Measurements from ENCODE around the gene KRTAP1-1.

KRTAP1-1 gene

GRCh38 chr17:41009301-41009760 lies 31.9 kb downstream of the KRTAP1-1 start:
- no peak overlapping the region for H3K4me3 ChIP-seq (ENCODE audit: low read length)
- no peak for TF ChIP-seq EZH2phosphoT487 (IDR thresholded peaks at IDR 0.05; ENCODE audit: low read depth)
- TF ChIP-seq CTCF (IDR thresholded peaks at IDR 0.05; ENCODE audit: low read depth, low read length): no peak
- H3K9me3 ChIP-seq (ENCODE audit: insufficient read depth, low read length): no peaks in the 10 kb centered on the region
- H3K27ac ChIP-seq (ENCODE audit: low read length): no peak overlapping the region
- no peak overlapping the region for H3K4me2 ChIP-seq (ENCODE audit: low read length)
- H2AFZ ChIP-seq (ENCODE audit: low read depth, low read length): no peak overlapping the region
- no peaks in the 10 kb centered on the region for H3K36me3 ChIP-seq (replicated peaks; ENCODE audit: low read depth, low read length)
- peaks cover 16% of the 10 kb centered on the region for H3K27me3 ChIP-seq (ENCODE audit: low read depth, low read length)
- no peaks in the 10 kb centered on the region for H3K79me2 ChIP-seq (ENCODE audit: low read length)
- H3K4me1 ChIP-seq (ENCODE audit: low read length): no peaks in the 10 kb centered on the region
- H4K20me1 ChIP-seq (ENCODE audit: insufficient read depth, low read length): no peaks in the 10 kb centered on the region
- no peak overlapping the region for H3K9ac ChIP-seq (ENCODE audit: low read length)

- H3K4me2 ChIP-seq (ENCODE audit: low read length): no peak within 1 kb of the TSS
Observed at GRCh38 chr17:41008811-41009210, 32.4 kb downstream of the KRTAP1-1 start, which contains the start of gene KRTAP3-1. Gene KRTAP3-1 (minus strand): TSS chr17:41009128. CDS start chr17:41009074, 54 bp downstream.

GRCh38 chr17:41004397-41004796 lies 36.9 kb downstream of the KRTAP1-1 start:
- TF ChIP-seq EZH2phosphoT487 (IDR thresholded peaks at IDR 0.05; ENCODE audit: low read depth) (no peak), CTCF (IDR thresholded peaks at IDR 0.05; ENCODE audit: low read depth, low read length) (no peak)
- H3K4me1 ChIP-seq (ENCODE audit: low read length): no peaks in the 10 kb centered on the region
- no peaks in the 10 kb centered on the region for H3K9me3 ChIP-seq (ENCODE audit: insufficient read depth, low read length)

More at GRCh38 chr17:41008811-41009210, 32.4 kb downstream of the KRTAP1-1 start, which contains the start of gene KRTAP3-1:
- Histone ChIP-seq H3K79me2 (ENCODE audit: low read length) (no peaks in the 10 kb centered on the region), H3K27ac (ENCODE audit: low read length) (no peak within 1 kb of the TSS), H3K4me3 (ENCODE audit: low read length) (no peak within 1 kb of the TSS), H3K9me3 (ENCODE audit: insufficient read depth, low read length) (no peaks in the 10 kb centered on the region), H4K20me1 (ENCODE audit: insufficient read depth, low read length) (no peaks in the 10 kb centered on the region), H3K27me3 (ENCODE audit: low read depth, low read length) (peaks cover 21% of the 10 kb centered on the region), H2AFZ (ENCODE audit: low read depth, low read length) (no peak within 1 kb of the TSS), H3K4me1 (ENCODE audit: low read length) (no peaks in the 10 kb centered on the region), H3K36me3 (replicated peaks; ENCODE audit: low read depth, low read length) (no peaks in the 10 kb centered on the region), H3K9ac (ENCODE audit: low read length) (no peak within 1 kb of the TSS)
- TF ChIP-seq EZH2phosphoT487 (IDR thresholded peaks at IDR 0.05; ENCODE audit: low read depth) (no peak), CTCF (IDR thresholded peaks at IDR 0.05; ENCODE audit: low read depth, low read length) (no peak)

GRCh38 chr17:41003926-41004325 lies 37.3 kb downstream of the KRTAP1-1 start:
- no peaks in the 10 kb centered on the region for H3K4me1 ChIP-seq (ENCODE audit: low read length)

More at GRCh38 chr17:41004397-41004796, 36.9 kb downstream of the KRTAP1-1 start:
- H3K4me2 ChIP-seq (ENCODE audit: low read length): no peak overlapping the region
- H4K20me1 ChIP-seq (ENCODE audit: insufficient read depth, low read length): no peaks in the 10 kb centered on the region
- no peak overlapping the region for H3K9ac ChIP-seq (ENCODE audit: low read length)
- no peaks in the 10 kb centered on the region for H3K36me3 ChIP-seq (replicated peaks; ENCODE audit: low read depth, low read length)
- no peaks in the 10 kb centered on the region for H3K79me2 ChIP-seq (ENCODE audit: low read length)
- peaks cover 27% of the 10 kb centered on the region for H3K27me3 ChIP-seq (ENCODE audit: low read depth, low read length)
- H3K4me3 ChIP-seq (ENCODE audit: low read length): no peak overlapping the region
- no peak overlapping the region for H3K27ac ChIP-seq (ENCODE audit: low read length)
- no peak overlapping the region for H2AFZ ChIP-seq (ENCODE audit: low read depth, low read length)

More at GRCh38 chr17:41003926-41004325, 37.3 kb downstream of the KRTAP1-1 start:
- H3K4me2 ChIP-seq (ENCODE audit: low read length): no peak overlapping the region
- H3K9me3 ChIP-seq (ENCODE audit: insufficient read depth, low read length): no peaks in the 10 kb centered on the region
- H3K27me3 ChIP-seq (ENCODE audit: low read depth, low read length): peaks cover 29% of the 10 kb centered on the region
- H3K27ac ChIP-seq (ENCODE audit: low read length): no peak overlapping the region
- H3K79me2 ChIP-seq (ENCODE audit: low read length): no peaks in the 10 kb centered on the region
- TF ChIP-seq EZH2phosphoT487 (IDR thresholded peaks at IDR 0.05; ENCODE audit: low read depth) (no peak), CTCF (IDR thresholded peaks at IDR 0.05; ENCODE audit: low read depth, low read length) (no peak)
- H3K36me3 ChIP-seq (replicated peaks; ENCODE audit: low read depth, low read length): no peaks in the 10 kb centered on the region
- no peak overlapping the region for H3K9ac ChIP-seq (ENCODE audit: low read length)
- H4K20me1 ChIP-seq (ENCODE audit: insufficient read depth, low read length): no peaks in the 10 kb centered on the region
- no peak overlapping the region for H3K4me3 ChIP-seq (ENCODE audit: low read length)
- H2AFZ ChIP-seq (ENCODE audit: low read depth, low read length): no peak overlapping the region

Measured in OCI-LY3 (cell line).